A549 (cell line): ENCODE data around the gene GET4. TPM values are rescaled to one million over a fixed set of nuclear protein-coding genes. Genes with fewer than 3 reads are reported as not detected.
A peak's percentile ranks its signal among the peaks of the same experiment; 100 is the strongest.
"Not testable (repeated sequence)": the region's sequence is repeated elsewhere in the genome, so short reads cannot be mapped to it uniquely, and the experiment has no call there.

ENCODE experiments used
- ATAC-seq, 2 experiments: fragments of 200-7000 bp in 1 of 2; fragments of >200 bp in 1 of 2; cut with Nextera tagmentation in 1 of 2; cut with Tn5 transposase in 1 of 2; 3 replicates each; pipeline versions ENCODE4 v1.8.0 to v1.9.1; 2018 to 2020; ENCODE audit warnings: mild to moderate bottlenecking in 1 of 2, moderate library complexity in 1 of 2
- CTCF ChIA-PET: fragments of 300-600 bp; sonication (Branson Sonifier 250); formaldehyde crosslinking; extraction: SDS; loops from one replicate; lab custom pipeline; 2021; ENCODE audit warnings: antibody characterized with exemption, inconsistent platforms; lab: Yijun Ruan, JAX
- POLR2A ChIA-PET: fragments of 350-600 bp; formaldehyde crosslinking; extraction: SDS; loops from one replicate; lab custom pipeline; 2021; ENCODE audit warnings: antibody characterized with exemption, inconsistent platforms; lab: Yijun Ruan, JAX
- DNase-seq, 2 experiments: peaks; one replicate each; pipeline versions ENCODE4 v3.0.0 to v3.0.0-alpha.2; 2011 to 2016; ENCODE audit warnings: low read depth in 1 of 2, low spot score in 1 of 2
- FAIRE-seq: peaks from 2 replicates; lab custom pipeline; 2011; peaks lifted over from hg19 to GRCh38; lab: Jason Lieb, UNC
- H3K27ac ChIP-seq, 2 experiments: fragments of >200 bp; sonication (Bioruptor Twin); formaldehyde crosslinking; 3 replicates each; pipeline ENCODE4 v1.5.1; 2016 to 2017
- H3K4me1 ChIP-seq: fragments of >200 bp; sonication (Bioruptor Twin); formaldehyde crosslinking; 3 replicates; pipeline ENCODE4 v1.6.1; 2016
- H3K4me2 ChIP-seq: fragments of >200 bp; sonication (Bioruptor Twin); formaldehyde crosslinking; 3 replicates; pipeline ENCODE4 v1.6.1; 2016
- H3K4me3 ChIP-seq: fragments of >200 bp; sonication (Bioruptor Twin); formaldehyde crosslinking; 3 replicates; pipeline ENCODE4 v1.5.1; 2016
- H3K9me3 ChIP-seq: fragments of >200 bp; sonication (Bioruptor Twin); formaldehyde crosslinking; 3 replicates; pipeline ENCODE4 v1.6.1; 2016
- CBX2 ChIP-seq: fragments of 200-600 bp; sonication (generic); IDR thresholded peaks from 2 replicates; pipeline ENCODE4 v1.6.1; 2016; ENCODE audit warnings: low read depth, mild to moderate bottlenecking, borderline replicate concordance
- CEBPB ChIP-seq, 2 experiments: fragments of >200 bp in 1 of 2; sonication (Bioruptor Twin) in 1 of 2; formaldehyde crosslinking in 1 of 2; IDR thresholded peaks; 2 replicates each; pipeline ENCODE4 v1.6.1; 2012 to 2016
- CHD2 ChIP-seq: fragments of 150-350 bp; IDR thresholded peaks from 2 replicates; pipeline ENCODE4 v1.6.1; 2014; ENCODE audit warnings: low read length; ENCODE audit not compliant: partially characterized antibody
- HES2 ChIP-seq: fragments of >200 bp; sonication (Bioruptor Twin); formaldehyde crosslinking; IDR thresholded peaks from 2 replicates; pipeline ENCODE4 v1.6.1; 2016
- HOXB5 ChIP-seq: fragments of 250-450 bp; sonication (Bioruptor Pico); IDR thresholded peaks from 2 replicates; pipeline ENCODE4 v1.5.0; 2020; ENCODE audit warnings: mild to moderate bottlenecking, moderate library complexity
- KDM1A ChIP-seq: fragments of 200-600 bp; sonication (generic); IDR thresholded peaks from 2 replicates; pipeline ENCODE4 v1.6.1; 2016; ENCODE audit warnings: low read depth, mild to moderate bottlenecking
- MAFK ChIP-seq: fragments of 450-650 bp; IDR thresholded peaks from 2 replicates; pipeline ENCODE4 v1.6.1; 2014; ENCODE audit not compliant: partially characterized antibody
- NFE2L2 ChIP-seq: fragments of 150-350 bp; conservative IDR thresholded peaks from 2 replicates; pipeline ENCODE4 v1.6.1; 2014; ENCODE audit warnings: low read length
- NPAS2 ChIP-seq: fragments of 250-450 bp; sonication (Bioruptor Pico); IDR thresholded peaks from 2 replicates; pipeline ENCODE4 v1.8.0; 2022; ENCODE audit warnings: mild to moderate bottlenecking, moderate library complexity, borderline replicate concordance
- NR3C1 ChIP-seq: fragments of >200 bp; sonication (Bioruptor Twin); formaldehyde crosslinking; IDR thresholded peaks from 3 replicates; pipeline ENCODE4 v1.6.1; 2017
- PHF8 ChIP-seq: fragments of 200-600 bp; sonication (generic); IDR thresholded peaks from 2 replicates; pipeline ENCODE4 v1.6.1; 2016; ENCODE audit warnings: low read depth, mild to moderate bottlenecking, antibody characterized with exemption, moderate library complexity, borderline replicate concordance
- POLR2A ChIP-seq: IDR thresholded peaks from 2 replicates; pipeline ENCODE4 v1.6.1; 2012; ENCODE audit warnings: mild to moderate bottlenecking, low read length
- RAD21 ChIP-seq, 2 experiments: fragments of >200 bp in 1 of 2; sonication (Bioruptor Twin) in 1 of 2; formaldehyde crosslinking in 1 of 2; IDR thresholded peaks in 1 of 2; conservative IDR thresholded peaks in 1 of 2; 2 replicates in 1 of 2; 3 replicates in 1 of 2; pipeline ENCODE4 v1.6.1; 2012 to 2018; ENCODE audit warnings: inconsistent platforms in 1 of 2
- RCOR1 ChIP-seq: fragments of 150-350 bp; IDR thresholded peaks from 2 replicates; pipeline ENCODE4 v1.6.1; 2014; ENCODE audit warnings: antibody characterized with exemption, low read length, low read depth
- REST ChIP-seq: fragments of 200-600 bp; sonication (generic); IDR thresholded peaks from 2 replicates; pipeline ENCODE4 v1.6.1; 2016; ENCODE audit warnings: antibody characterized with exemption, mild to moderate bottlenecking, moderate library complexity
- ZSCAN20 ChIP-seq: fragments of 250-450 bp; sonication (Bioruptor Pico); IDR thresholded peaks from 2 replicates; pipeline ENCODE4 v1.8.0; 2022; ENCODE audit warnings: mild to moderate bottlenecking, moderate library complexity
- WGBS: methylation state at CpG from one replicate; pipeline ENCODE4 v1.1.6; 2017; ENCODE audit errors: missing lambda C conversion rate; 5-methylcytosine and 5-hydroxymethylcytosine counted together
- polyA plus RNA-seq, 4 experiments: library from polyadenylated mRNA; depleted of rRNA in 3 of 4; stranded (reverse); fragments of >200 nt; fragmentation: RNase III in 1 of 4; extraction: RNeasy Plus Mini Kit Qiagen cat#74134 plus additional on column Dnase treatment in 1 of 4; gene quantifications; 2 replicates in 3 of 4; 3 replicates in 1 of 4; pipeline ENCODE4 v1.2.3, GENCODE V29; 2011 to 2017

GET4 gene
- polyA plus RNA-seq, 2 of the 4 experiments (the other 2 are of a cell fraction) = 26.1 to 37.0 TPM

- DNase-seq, H3K4me2 ChIP-seq, H3K4me3 ChIP-seq, FAIRE-seq, H3K9me3 ChIP-seq, H3K27ac ChIP-seq, H3K4me1 ChIP-seq, ATAC-seq, POLR2A ChIA-PET: not testable (repeated sequence)
- CTCF ChIA-PET = interaction anchor here (1.2 kb wide), 1 partner anchor 30 kb away, joined by 3 read pairs; the partner anchor contains the start of gene ADAP1
- WGBS = no CpG with 5 or more reads among the region's 25 CpGs
Observed at GRCh38 chr7:924042-924441, 47.7 kb downstream of the GET4 start.

GRCh38 chr7:924541-925231 lies 48.3 kb downstream of the GET4 start:
- CTCF ChIA-PET = interaction anchor here (0.6 to 1.0 kb wide), 3 partner anchors 15 to 174 kb away, joined by 3 read pairs; partner anchors contain the start of gene GET4
- DNase-seq (no peak), ATAC-seq (peak in 1 of 2 experiments; percentile 44; a peak in 3 of 6 replicates), FAIRE-seq (no peak)
- no peak for TF ChIP-seq RCOR1
- TF ChIP-seq RAD21 (conservative IDR thresholded peaks at IDR 0.05 in 1 of 2, IDR thresholded peaks at IDR 0.05 in 1 of 2) = no peak
- TF ChIP-seq REST = no peak
- no peak for TF ChIP-seq CHD2
- no peak for TF ChIP-seq PHF8
- no peak for TF ChIP-seq HOXB5
- TF ChIP-seq MAFK = no peak
- no peak for TF ChIP-seq CEBPB (IDR thresholded peaks at IDR 0.05)
- no peak for TF ChIP-seq NR3C1
- no peak for TF ChIP-seq KDM1A
- TF ChIP-seq POLR2A = no peak
- Histone ChIP-seq H3K4me3 (no peak overlapping the region), H3K4me2 (0 out of 3 replicates have a peak overlapping the region, but pooled peaks have one; percentile 32), H3K9me3 (no peaks in the 10 kb centered on the region), H3K27ac (peak overlapping the region in 1 of 2 experiments; percentile 51; a peak in 1 of 6 replicates), H3K4me1 (peaks cover 5% of the 10 kb centered on the region; the same call in 2 of the 3 replicates)
- POLR2A ChIA-PET = no interaction called here
- 61% methylated on average over 21 of the region's 24 CpGs for WGBS

GRCh38 chr7:925601-926000 lies 49.2 kb downstream of the GET4 start:
- H3K4me1 ChIP-seq = peaks cover 5% of the 10 kb centered on the region; the same call in 2 of the 3 replicates
- no peak for DNase-seq
- no peak for ATAC-seq
- no peaks in the 10 kb centered on the region for H3K9me3 ChIP-seq
- WGBS = 96% methylated on average over 5 of the region's 18 CpGs
- no peak overlapping the region for H3K4me3 ChIP-seq
- FAIRE-seq = no peak
- H3K4me2 ChIP-seq = no peak overlapping the region
- no peak overlapping the region for H3K27ac ChIP-seq
- TF ChIP-seq HES2 = no peak
- TF ChIP-seq NFE2L2 = no peak
- no peak for TF ChIP-seq ZSCAN20 (CRISPR knock-in tag)
- no peak for TF ChIP-seq CBX2
- no peak for TF ChIP-seq NPAS2 (CRISPR knock-in tag)
- TF ChIP-seq, all 56 proteins: peak for 0
- ChIA-PET POLR2A (no interaction called here), CTCF (no interaction called here)
